NCI-H510A treated with DMSO at 0.1 percent for 48 hours (cell line): Measurements from ENCODE around the gene JAKMIP1.
"Not testable (repeated sequence)": the region's sequence is repeated elsewhere in the genome, so short reads cannot be mapped to it uniquely, and the experiment has no call there.

Source experiments
- DNase-seq: peaks from one replicate; lab custom pipeline; 2025; lab: John Stamatoyannopoulos, UW

JAKMIP1 gene

DNA sequence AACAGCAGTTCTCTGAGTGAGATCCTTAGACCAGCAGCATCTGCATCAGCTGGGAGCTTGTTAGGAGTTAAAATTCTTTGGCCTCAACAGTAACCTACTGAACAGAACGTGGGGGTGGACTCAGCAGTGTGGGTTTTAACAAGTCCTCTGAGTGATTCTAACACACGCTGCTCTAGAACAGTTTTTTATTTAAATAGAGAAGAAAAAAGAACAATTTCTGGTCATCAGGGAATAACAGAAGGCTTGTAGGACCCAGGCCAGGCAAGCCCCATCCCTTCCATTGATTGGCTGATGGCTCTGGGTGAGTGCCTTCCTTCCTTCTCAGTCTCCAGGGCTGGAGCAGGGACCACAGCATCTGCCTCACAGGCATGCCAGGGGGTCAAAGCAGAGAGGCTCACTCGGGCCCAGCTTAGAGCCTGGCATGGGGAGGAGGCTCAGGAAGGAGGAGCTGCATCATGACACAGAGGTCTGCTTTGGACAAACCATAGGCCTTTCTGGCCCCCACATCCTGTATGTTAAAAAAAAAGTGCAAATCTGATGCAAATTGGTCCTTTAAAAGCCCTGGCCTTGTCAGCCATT lies 56.7 kb downstream of the JAKMIP1 start:
- no peak for DNase-seq

DNA sequence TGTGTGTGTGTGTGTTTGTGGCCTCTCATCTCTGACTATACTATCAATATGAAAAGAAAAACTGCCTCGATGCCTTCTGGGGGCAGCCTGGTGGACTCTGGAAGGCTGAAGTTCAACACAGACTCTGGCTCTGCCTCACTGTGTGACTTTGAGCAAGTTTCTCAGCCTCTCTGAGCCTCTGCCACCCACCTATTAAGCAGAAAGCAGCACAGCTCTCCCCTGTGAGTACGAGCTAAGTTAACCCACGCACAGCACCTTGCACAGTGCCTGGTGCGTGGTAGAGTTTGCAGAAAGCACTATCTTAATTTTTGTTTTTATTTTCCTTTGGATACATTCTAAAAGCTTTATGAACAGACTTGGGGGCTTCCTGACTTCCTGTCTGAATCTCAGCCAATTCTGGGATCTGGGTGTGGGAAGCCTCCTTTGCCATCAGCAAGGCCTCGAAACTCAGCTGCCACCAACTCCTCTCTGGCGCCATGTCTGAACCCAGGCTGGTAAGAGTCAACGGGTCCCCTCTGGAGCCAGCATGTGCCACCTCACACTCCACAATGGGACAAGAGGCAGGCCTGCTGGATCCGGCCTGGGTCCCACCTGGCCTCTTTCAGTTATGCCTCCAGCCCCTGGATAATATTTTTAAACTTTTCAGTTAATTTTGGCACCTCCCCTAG lies 57.3 kb downstream of the JAKMIP1 start:
- no peak for DNase-seq

DNA sequence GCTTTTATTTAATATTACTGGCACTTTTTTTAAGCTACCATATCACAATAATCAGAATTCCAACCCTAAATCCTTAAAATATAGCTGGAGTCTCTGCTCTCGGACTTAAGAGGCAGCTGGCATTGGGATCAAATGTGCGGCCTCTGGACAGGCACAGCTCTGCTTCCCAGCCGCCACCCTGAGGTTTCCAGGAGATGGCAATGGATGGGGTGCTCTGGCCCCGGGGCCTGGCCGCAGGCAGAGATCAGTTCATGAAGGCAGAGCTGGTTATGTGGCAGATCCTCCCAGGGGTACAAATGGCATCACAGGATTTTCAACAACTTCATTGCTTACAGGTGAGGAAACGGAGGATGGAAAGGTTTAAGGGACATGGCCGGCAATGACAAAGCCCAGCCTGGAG lies 57.8 kb downstream of the JAKMIP1 start:
- DNase-seq: no peak

DNA sequence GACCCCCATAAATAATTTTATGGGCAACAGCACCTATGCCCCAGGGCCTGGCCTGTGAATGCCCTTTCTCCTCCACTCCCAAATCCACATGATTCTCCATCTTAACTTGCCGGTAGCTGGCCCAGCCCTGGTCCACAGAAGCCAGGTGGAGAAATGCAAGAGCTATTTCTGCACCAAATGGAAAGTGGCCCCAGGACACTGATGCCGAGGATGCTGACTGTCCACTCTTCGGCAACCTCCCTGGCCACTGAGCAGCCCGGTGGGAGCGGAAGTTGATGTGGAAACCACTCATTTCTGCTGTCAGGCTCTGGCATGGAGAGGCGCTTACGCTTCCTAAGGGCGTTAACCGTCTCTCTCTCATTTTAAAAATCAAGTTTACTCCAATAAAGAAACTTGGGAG lies 58.8 kb downstream of the JAKMIP1 start:
- DNase-seq: no peak

DNA sequence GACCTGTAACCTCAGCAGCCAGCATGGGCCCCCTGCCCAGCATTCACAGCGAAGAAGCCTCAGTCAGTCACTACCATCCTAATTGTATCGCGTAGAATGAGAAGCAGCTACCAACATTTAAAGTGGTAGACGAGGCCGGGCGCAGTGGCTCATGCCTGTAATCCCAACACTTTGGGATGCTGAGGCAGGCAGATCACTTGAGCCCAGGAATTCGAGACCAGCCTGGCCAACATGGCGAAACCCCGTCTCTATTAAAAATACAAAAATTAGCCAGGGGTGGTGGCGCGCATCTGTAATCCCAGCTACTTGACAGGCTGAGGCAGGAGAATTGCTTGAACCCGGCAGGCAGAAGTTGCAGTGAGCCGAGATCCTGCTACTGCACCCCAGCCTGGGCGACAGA lies 59.3 kb downstream of the JAKMIP1 start:
- DNase-seq: not testable (repeated sequence)

DNA sequence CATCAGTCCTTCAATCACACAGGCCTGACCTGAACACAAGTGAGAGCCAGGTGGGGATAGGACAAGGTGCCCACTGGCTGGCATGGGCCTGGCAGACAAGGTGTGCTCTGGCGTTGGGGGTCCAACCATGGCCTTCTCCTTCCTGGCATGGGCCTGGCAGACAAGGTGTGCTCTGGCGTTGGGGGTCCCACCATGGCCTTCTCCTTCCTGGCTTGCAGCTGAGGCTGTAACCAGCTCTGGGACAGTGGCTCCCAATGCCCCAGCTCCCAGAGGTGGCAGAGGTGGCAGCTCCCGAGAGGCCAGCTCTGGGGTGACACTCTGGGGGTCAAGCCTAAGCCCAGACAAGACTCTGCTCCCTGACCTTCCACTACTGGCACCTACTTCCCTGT lies 62.6 kb downstream of the JAKMIP1 start:
- DNase-seq: no peak

DNA sequence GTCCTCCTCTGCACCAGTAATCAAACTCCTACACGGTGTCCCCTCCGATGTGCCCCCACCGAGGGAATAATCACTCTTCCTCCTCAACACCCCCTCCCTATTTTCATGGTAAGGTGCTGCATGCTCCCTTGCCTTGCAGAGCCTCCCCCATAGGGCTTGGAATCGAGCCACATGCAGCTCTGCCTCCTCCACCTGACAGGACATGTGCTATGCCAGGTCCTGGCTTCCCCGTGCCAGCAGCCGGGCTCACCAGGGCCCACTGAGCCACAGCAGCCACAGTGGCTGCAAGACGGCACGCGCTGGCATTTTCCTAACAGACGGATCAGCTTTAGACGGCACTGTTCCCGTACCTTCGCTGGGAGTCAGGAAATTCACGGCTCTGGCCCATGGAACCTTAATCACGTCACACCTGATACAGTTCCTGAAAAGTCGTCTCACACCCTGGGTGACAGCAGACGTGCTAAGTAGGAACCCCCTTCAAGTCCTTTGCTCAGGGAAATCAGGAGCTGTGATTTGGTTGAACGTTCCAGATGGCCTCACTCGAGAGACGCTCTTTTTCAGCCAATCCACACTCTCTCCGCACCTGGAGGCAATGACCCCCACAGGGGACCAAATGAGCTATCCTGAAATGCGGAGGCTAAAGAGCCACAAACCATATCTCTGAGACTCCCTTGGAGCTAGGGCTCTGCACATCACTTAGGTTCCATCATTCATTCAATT lies 63.2 kb downstream of the JAKMIP1 start:
- DNase-seq: no peak

DNA sequence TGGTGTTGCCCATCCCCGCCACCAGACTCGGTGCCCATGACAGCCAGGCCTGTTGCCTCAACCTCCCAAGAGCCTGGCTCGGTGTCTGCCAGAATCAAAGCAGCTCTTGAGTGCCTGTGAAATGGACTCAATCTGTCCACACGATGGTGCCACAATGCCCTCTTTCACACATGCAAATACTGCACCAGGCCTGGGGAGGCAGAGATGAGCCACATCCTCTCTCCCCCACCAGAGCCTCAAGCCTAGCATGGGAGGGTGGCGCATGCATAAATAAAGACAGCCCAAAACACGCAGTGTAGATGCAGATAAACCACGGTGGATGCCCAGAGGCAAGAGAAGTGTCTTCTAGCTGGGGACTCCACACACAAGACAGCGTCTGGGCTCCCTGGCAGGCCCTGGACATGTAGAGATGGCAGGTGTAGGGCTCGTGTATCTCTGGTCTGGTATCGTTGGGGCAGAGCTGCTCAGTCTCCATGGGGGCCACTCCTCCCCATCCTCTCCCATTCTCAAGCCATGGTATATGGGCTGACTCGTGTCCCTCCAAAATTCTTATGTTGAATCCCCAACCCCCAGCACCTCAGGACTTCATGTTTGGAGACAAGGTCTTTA lies 65.6 kb downstream of the JAKMIP1 start:
- DNase-seq: no peak

DNA sequence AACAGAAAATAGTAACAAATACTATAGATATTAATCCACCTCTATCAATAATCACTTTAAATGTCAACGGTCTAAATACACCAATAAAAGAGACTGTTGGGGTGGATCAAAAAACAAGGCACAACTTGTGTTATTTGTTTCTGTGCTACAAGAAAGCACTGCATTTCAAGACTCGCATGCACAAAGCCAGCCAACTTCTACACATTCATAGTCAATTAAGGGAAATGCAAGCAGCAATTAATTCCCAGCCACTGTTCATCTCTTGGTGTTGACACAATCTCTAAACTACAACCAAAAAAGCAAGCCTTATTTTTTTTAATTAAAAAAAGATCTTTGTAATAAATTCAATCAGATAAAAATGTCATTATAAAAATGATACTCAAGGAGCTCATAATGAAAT lies 67.6 kb downstream of the JAKMIP1 start:
- no peak for DNase-seq

DNA sequence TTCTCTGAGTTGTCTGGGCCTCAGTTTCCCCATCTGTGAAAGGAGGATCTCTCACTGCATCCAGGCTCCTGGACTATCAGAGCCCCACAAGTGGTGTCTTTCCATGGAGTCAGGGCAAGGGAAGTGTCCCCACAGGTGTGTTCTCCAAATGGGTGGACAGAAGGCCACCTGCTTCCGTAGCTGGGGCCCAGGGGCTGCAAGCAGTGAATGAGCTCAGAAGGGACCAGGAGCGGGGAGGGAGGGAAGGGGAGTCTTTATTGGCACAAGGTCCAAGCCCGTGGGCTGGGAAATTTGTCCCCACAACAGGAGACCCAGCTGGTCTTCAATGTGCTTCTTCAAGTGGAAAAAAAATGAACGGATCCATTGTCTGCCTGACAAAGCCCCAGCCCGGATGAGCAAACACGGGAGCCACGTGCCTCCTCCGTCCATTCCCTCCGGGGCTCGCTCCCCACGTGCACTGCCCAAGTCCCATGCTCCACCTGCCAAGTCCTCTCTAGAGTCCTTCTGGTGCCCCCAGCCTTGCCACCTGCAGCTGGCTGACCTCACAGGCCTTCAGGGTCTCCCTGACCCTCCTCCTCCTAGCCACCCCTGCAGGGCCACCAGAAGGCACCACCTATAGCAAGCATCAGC lies 72.0 kb downstream of the JAKMIP1 start:
- no peak for DNase-seq

DNA sequence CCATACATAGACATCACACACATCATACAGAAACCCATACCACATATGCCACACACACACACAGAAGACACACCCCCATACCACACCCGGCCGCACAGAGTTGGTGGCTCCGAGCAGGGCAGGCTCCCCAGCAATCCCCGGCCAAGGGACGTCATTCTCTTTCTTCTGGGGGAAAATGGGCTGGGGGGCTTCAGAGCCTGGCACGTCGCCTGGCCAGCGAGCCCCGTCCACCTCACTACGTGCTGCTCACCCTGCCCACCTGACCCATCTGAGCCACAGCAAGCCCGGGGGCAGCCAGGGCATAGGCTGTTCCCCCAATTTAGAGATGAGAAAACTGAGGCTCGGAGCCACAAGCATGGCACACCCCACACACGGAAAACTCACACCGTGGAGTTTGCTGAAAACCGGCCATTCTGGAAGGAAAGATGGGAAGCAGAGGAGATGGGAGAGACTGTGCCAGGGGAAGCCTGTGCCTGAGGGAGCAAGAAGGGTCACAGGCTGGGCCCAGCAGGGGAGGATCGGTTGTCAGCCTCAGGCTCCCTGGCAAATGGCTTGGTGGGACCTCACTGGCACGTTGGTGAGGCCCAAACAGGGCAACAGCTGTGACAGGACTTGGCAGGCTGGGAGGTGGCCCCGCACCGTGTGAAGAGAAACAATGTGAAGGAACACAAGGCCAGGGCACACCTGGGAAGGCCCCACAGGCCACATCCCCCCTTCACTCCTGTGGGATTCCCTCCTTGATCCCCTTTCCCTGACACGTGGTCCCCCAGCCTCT lies 73.2 kb downstream of the JAKMIP1 start:
- DNase-seq: no peak

DNA sequence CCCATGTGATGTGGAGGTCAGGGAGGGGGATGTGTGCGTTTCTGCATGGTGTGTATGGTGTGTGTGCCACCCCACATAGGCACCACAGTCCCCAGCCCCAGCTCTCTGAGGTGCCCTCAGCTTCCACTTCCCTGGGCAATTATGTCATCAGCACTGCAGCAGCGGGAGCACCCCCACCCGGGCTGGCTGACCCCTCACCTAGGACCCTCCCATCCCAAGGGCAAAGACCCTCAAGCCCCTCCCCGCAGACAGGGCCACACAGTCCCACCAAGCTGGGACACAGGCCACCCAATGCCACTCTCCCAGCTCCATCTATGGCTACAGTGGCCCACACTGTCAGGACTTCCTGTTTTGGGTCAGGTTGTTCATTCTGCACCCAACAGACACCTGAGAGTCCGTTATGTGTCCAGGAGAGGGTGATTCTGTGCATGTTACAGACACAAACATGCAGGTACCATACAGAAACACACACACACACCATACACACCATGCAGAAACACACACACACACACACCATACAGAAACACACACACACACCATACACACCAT lies 75.2 kb downstream of the JAKMIP1 start:
- no peak for DNase-seq

DNA sequence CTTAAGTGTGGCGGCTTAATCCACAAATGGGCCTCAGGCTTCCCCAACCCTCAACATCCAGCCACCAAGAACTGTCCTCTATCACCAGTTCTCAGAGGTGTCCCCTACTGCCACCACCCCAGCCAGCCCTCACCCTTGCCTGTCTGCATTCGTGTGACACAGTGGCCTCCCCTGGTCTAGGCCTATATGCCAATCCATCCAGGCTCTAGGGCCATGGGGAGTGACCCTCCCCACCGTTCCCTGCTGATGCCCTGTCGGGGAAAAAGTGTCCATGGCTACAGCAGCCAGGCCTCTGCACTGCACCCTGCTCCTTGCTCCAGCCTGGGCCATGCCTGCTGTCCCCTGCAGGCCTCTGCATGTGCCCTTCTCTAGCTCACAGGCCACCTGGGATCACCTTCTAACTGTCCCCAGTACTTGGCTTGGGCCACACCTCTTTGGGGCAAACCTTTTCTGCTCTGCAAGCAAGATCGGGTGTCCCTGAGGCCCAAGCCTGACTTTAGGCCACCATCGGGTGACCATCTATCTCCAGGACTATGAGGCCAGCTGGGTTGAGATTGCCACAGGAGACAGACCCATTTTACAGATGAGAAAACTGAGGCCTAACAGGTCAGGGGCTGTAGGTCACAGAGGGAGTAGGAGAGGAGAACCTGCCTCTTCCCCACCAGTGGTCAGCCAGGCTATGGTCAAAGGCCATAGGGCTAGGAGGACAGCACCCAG lies 75.8 kb downstream of the JAKMIP1 start:
- DNase-seq: no peak

DNA sequence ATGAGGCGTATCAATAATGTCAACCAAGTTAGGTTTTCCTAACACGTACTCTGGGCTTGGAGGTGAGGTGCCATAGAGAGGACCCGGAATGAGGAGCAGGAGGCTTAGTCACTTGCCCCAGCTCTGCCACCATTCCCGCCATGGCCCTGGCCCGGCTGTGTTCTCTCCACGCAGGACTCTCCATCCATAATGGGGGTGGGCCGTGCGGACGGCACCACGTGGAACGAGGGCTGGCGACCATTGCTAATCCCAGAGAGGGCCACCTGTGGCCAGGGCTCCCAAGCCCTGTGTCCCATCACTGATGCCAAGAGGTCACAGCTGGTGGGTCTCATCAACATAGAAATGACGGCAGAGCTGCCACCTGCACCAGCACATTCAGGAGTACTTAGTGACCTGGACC lies 76.4 kb downstream of the JAKMIP1 start:
- DNase-seq: no peak

DNA sequence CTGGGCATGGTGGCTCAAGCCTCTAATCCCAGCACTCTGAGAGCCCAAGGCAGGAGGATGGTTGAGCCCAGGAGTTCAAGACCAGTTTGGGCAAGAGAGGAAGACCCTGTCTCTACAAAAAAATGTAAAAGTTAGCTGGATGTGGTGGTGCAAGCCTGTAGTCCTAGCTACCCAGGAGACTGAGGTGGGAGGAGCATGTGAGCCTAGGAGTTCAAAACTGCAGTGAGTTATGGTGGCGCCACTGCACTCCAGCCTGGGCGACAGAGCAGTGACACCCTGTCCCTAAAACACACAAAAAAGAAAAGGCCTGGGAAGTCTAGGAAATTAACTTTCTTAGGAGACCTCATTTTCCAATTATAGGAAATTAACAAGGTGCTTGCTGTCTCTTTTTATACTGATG lies 76.8 kb downstream of the JAKMIP1 start:
- no peak for DNase-seq

DNA sequence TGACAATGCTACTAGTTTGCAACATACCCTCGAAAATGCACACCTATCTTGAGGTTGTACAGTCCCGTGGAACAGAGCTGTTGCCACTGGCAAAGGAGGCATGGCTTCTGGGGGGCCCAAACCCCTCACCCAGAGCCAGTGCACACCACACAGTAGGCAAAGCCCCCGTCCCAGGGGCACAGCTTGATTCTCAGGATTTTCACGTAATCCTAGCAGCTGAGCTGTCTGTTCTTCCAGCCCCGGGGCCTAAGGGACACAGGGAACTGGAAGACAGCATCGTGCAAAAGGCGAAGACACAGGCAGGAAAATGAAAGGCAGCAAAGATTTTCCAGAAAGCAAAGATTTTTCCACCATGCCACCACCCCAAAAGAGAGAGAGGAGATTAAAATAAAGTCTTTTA lies 77.2 kb downstream of the JAKMIP1 start:
- DNase-seq: no peak

DNA sequence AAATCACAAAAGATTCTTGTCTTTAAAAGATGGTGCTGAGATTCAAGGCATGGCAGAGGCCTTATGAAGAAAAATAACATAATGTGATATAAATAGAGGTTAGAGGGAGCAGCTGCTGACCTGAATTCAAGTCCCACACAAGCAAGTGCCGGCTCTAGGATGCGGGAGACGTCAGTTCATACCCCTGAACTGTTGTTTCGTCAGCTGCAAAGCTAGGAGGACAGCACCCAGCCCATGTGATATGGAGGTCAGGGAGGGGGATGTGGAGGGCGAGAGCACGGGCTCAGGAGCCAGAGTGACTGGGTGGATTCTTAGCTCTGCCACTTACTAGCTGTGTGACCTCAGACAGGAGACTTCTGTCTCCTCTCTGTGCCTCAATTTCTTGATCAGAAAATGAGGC lies 77.9 kb downstream of the JAKMIP1 start:
- no peak for DNase-seq

DNA sequence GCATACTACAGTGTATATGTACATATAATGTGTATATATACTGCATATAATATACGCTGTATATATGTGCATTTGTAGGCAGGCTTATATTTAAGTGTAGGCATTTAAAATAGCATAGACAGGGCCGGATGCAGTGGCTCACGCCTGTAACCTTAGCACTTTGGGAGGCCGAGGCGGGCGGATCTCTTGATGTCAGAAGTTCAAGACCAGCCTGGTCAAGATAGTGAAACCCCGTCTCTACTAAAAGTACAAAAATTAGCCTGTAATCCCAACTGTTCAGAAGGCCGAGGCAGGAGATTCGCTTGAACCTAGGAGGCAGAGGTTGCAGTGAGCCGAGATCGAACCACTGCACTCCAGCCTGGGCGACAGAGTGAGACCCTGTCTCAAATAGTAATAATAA lies 78.4 kb downstream of the JAKMIP1 start:
- DNase-seq: no peak

DNA sequence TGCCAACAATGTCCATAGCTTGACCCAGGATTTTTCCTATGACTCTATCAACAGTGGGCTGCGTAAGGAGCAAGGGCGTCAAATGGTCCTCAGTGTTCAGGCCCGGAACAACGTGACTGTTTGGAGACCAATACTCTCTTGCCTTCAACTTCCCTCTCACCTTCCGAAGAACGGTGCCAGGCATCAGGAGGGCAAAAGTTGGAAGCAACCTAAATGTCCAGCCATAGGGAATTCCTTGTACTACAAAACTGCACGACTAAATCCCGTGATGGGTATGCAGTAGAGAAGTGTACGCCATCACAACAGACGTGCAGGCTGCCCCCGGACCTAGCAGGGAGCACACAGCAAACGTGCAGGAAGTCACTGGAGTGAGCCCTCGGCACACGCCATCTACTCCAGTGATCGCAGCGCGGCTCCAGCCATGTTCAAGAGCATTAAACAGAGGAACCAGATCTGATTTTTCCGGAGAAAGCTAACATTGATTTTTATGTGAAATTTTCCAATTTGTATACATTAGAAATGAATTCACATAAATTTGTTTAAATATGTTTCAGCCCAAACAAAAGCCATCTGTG lies 79.0 kb downstream of the JAKMIP1 start:
- no peak for DNase-seq

DNA sequence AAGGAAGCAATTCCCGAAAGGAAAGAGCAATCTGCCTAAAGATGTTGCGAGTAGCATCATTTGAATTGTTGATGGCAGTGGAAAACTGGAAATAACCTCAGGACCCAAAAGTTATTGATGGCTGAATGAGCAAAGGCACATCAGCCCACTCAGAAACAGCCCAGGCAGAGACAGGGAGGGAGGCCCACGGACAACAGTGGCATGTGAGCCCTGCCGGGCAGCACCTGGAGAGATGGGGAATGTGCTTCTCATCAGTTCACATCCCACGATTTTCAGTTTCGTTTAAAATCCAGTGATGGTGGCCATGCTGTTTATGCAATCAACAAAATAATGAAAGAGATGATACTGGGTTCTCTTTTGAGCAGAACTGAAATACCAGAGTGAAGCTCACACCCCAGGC lies 80.0 kb downstream of the JAKMIP1 start:
- no peak for DNase-seq
